GM18858 (cell line): ENCODE data around the gene ATXN2.
"Not testable (repeated sequence)": the region's sequence is repeated elsewhere in the genome, so short reads cannot be mapped to it uniquely, and the experiment has no call there.

ENCODE experiments used
- ATAC-seq: cut with Tn5 transposase; IDR thresholded peaks from one replicate; pipeline ENCODE4 v1.9.1; 2021; ENCODE audit not compliant: unreplicated experiment

The ATXN2 gene

DNA sequence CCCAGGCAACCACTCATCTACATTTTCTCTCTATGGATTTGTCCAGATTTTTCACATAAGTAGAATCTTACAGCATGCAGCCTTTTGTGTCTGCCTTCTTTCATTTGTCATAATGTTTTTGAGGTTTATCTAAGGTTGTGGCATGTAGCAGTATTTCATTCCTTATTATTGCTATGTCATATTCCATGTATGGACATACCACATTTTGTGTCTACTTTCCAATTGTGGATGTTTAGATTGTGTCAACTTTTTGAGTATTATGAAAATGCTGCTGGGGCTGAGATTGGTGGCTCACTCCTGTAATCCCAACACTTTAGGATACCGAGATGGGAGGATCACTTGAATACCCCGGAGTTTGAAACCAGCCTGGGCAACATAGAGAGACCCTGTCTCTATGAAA, 3.2 kb upstream of the ATXN2 start:
- no peak for ATAC-seq

DNA sequence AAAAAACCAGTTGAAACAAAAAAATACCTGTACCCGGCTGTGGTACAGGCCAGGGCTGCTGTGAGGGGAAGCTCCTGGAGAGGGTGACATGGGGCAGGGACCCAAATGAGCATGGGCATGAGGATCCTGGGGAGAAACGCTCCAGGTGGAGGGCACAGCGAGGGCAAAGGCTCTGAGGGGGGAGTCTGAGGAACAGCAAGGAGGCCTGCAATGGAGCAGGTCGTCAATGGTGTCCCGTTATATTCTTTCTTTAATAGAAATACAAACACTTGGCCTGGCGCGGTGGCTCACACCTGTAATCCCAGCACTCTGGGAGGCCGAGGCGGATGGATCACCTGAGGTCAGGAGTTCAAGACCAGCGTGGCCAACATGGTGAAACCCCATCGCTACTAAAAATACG, 1.9 kb upstream of the ATXN2 start:
- not testable (repeated sequence) for ATAC-seq

DNA sequence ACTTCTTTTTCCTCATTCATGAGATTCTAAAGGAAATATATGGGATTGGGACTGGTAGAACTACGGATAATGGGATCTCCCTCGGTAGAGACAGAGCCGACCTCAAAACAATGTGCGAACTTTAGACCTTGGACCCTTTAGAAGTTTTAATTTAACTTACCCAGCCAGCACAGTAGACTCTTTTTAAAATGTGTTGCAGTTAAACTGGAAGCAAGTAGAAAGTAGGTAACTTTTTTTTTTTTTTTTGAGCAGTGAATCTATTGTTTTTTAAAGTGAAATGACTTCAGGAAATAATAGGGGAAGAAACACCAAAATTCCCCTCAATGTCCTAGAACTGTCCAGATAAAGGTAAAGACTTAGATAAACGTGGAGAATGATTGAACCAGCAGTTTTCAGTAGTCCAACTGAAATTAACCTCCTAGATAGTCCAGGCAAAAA, 1.1 kb upstream of the ATXN2 start:
- no peak for ATAC-seq

DNA sequence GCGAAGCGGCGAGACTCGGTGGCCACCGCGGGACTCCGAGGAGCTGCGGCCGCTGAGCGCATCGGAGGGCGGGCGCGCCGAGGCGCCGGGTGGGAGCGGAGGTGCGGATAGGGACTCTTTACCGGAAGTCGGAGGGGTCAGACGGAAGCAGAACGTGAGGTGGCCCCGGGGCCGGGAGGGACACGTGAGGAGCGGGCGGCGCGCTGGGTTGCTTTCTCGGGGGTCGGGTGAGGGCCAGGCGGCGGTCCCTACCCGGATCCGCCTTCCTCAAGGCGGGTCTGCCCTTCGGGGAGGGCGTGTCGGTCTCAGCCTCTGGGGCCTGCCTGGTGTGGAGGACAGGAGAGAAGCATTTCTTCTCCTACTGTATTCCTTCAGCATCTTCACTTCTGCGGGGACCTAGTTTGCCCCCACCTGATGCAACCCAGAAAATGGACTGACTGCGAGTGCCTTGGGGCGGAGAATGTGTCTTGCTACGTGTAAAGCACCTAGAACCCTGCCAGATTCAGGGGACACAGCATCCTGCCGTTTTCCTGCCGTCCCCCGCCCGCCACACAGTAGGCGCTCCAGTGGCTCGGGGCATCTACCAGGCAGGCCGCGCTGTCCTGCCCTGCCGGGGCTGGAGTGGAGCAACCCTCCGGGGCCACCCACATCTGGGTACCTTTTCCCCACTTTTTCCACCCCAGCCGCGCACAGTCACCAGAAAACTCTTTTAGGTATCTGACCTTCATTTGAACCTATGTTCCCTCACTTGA, 514 bp upstream of the ATXN2 start:
- ATAC-seq, result peak; percentile 48

DNA sequence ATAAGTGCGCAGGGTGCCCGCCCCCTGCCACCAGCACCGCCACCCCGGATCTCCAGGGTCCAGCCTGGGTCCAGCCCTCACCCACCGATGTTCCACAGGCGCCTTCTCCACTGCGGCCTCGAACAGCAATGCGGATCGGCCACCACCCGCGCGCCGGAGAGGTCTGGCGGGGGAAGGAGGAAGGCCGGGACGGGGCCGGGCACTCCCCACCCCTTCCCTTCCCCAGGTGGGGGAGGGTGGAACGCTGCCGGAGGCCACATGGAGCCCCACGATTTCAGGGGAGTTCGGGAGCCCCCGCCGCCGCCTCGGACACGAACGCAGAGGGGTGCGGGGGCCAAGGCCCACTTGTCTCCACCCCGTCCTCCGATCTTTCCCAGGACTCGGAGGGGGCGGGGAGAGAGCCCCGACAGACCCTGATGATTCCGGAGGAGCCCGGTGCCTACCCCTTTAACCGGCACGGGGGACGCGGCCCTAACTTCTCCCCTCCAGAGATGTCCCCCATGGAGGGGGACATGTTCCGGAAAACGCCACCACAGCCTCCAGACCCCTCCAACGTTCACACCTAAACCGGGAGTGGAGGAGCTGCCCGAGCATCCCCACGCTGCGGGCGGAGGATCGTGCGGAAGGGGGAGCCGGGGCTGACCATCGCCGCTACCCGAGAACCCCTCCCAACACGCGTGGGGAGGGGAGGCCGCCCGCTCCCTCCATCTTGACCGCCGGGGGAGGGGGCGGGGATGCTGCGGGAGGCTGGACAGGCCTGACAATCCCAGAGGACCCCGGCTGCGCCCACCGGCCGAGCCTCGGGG, 1.1 kb downstream of the ATXN2 start:
- ATAC-seq, result no peak

DNA sequence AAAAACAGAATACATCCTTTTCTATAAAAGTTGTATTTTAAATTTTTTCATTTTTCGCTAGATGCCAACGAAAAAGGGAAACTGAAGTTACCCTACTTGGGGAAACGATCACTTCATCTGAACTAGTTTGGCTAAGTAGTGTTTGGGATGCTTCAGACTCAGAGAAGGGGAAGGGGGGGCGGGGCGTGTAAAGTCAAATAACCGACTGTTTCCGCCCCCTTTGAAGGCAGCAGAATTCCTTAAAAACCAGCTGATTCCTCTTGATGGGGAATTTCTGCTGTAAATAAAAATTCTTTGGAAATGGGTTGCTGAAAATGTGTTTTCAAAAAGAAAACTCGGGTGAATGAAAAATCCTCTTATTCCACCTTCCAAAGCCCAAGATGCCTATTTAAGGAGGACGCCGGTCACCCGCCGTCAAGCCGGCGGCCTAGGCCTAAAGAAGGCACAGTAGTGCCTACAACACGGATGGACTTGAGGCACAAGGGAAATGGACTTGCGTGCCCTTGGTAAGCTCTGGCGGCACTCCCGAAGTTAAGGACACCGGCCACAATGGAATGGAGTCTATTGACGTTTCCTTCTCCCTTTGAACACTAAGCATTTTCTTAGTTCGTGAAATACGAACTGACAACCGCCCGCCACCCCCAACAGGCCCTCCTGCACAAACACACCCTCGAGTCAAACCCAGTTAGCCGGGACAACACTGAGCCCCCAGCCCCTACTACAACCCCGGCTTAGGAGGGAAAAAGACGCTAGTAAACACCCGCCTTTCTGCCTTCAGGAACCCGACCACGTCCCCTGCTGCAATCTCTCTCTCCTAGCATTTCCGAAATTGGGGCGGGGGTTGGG, 1.9 kb downstream of the ATXN2 start:
- no peak for ATAC-seq

DNA sequence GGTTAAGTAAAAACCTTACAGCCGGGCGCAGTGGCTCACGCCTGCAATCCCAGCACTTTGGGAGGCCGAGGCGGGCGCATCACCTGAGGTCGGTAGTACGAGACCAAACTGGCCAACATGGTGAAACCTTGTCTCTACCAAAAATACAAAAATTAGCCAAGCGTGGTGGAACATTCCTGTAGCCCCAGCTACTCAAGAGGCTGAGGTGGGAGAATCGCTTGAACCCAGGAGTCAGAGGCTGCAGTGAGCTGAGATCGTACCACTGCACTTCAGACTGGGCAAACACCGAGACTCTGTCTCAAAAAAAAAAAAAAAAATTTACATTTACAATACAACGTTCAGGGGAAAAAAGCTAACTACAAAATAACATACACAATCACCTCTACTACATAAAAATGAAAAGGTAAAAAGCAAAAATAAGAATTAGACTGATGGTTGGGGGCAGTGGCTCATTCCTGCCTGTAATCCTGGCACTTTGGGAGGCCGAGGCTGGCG, 3.7 kb downstream of the ATXN2 start:
- not testable (repeated sequence) for ATAC-seq

DNA sequence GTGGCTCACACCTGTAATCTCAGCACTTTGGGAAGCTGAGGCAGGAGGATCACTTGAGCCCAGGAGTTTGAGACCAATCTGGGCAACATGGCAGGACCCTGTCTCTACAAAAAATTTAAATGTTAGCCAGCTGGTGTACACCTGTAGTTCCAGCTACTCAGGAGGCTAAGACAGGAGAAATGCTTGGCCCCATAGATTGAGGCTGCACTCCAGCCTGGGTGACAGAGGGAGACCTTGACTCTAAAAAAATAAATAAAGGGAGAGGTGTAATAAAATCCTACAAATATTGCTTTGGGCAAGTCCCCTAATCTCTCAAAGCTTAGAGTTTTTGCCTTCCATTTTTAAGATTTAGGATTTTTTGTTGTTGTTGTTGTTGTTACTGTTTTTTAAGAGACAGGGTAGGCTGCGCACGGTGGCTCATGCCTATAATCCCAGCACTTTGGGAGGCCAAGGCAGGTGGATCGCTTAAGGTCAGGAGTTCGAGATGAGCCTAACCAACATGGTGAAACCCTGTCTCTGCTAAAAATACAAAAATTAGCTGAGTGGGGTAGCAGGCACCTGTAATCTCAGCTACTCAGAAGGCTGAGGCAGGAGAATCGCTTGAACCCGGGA, 7.6 kb downstream of the ATXN2 start:
- not testable (repeated sequence) for ATAC-seq

DNA sequence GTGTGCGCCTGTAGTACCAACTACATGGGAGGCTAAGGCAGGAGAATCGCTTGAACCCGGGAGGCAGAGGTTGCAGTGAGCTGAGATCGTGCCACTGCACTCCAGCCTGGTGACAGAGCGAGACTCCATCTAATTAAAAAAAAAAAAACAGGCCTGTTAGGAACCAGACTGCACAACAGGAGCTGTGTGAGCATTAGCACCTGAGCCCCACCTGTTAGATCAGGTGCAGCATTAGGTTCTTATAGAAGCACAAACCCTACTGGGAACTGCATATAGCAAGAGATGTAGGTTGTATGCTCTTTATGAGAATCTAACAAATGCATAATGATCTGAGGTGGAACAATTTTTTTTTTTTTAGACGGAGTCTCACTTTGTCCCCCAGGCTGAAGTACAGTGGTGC, 8.6 kb downstream of the ATXN2 start:
- no peak for ATAC-seq

DNA sequence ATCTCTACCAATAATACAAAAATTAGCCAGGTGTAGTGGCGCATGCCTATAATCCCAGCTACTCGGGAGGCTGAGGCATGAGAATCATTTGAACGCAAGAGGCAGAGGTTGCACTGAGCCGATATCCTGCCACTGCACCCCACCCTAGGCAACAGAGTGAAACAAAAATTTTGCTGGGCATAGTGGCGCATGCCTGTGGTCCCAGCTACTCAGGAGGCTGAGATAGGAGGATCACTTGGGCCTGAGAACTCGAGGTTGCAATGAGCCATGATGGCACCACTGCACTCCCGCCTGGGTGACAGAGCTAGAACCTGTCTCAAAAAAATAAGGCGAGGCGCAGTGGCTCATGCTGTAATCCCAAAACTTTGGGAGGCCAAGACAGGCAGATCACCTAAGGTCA, 9.5 kb downstream of the ATXN2 start:
- no peak for ATAC-seq

DNA sequence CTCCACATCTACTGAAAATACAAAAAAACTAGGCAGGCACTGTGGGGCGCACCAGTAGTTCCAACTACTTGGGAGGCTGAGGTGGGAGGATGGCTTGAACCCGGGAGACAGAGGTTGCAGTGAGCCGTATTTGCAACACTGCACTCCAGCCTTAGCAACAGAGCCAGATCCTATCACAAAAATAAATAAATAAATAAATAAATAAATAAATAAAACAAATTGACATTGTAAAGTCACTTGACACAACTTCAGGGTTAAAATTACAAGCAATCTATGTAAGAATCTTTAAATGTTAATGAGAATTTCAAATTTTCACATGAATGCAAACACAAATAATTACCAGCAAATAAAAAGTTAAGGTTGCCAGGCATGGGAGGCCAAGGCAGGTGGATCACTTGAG, 11.1 kb downstream of the ATXN2 start:
- no peak for ATAC-seq

DNA sequence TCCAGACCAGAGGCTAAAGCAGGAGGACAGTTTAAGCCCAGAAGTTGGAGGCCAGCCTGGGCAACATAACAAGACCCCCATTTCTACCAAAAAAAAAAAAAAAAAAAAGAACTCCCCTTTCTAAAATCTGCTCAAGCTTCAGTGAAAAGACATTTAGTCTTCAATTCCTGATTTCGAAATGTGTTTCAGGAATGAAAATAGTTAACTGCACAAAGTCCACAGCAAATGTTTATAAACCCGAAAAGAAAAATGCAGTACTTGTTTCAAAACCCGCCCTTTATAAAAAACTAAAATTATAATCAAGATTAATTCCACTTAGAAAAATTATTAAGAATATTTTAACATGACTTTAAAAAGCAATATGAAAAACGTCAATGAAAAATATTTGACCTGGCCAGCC, 12.1 kb downstream of the ATXN2 start:
- no peak for ATAC-seq

DNA sequence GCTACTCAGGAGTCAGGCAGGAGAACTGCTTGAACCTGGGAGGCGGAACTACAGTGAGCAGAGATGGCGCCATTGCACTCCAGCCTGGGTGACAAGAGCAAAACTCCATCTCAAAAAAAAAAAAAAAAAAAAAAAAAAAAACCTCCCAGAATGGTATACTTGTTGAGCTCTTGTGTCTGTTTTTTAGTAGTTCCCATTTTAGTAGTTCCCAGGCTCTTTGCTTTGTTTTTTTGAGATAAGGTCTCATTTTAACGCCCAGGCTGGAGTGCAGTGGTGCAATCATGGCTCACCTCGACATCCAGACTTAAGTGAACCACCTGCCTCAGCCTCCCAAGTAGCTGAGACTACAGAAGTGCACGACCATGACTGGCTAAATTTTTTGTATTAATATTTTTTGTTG, 13.4 kb downstream of the ATXN2 start:
- ATAC-seq, result no peak

DNA sequence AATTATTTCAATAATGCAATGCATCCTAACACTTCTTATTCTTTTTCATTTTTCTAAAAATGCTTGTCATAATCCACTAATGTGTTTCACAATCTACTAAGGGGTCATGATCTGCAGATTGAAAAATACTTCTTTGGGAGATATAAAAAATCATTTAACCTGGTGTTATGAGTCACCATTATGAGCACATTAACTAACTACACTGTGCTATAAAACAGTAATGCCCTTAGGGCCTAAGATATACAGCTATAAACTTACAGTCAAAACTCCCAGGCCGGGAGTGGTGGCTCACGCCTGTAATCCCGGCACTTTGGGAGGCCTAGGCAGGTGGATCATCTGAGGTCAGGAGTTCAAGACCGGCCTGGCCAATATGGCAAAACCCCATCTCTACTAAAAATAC, 14.2 kb downstream of the ATXN2 start:
- ATAC-seq, result no peak

DNA sequence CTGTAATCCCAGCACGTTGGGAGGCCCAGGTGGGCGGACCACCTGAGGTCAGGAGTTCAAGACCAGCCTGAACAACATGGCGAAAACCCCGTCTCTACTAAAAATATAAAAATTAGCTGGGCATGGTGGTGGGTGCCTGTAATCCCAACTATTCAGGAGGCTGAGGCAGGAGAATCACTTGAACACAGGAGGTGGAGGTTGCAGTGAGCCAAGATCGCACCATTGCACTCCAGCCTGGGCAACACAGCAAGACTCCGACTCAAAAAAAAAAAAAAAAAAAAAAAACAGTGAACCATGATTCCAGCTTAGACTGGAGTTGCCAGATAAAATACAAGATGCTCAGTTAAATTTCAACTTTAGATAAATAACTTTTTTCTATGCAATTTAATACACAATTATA, 15.6 kb downstream of the ATXN2 start:
- ATAC-seq, result not testable (repeated sequence)

DNA sequence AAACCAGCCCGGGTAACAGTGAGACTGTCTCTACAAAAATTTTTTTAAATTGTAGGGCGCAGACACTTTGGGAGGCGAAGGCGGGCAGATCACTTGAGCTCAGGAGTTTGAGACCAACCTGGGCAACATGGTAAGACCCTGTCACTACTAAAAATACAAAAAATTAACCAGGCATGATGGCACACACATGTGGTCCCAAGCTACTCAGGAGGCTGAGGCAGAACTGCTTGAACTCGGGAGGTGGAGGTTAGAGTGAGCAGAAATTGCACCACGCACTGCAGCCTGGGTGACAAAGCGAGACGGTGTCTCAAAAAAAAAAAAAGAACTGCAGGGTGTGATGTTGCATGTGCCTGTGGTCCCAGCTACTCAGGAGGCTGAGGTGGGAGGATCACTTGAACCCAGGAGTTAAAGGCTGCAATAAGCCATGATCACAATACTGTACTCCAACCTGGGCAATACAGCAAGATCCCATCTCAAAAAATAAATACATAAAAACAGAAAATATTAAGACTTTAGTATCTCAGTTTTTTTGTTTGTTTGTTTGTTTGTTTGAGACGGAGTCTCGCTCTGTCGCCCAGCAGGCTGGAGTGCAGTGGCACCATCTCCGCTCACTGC, 16.9 kb downstream of the ATXN2 start:
- ATAC-seq, result no peak

DNA sequence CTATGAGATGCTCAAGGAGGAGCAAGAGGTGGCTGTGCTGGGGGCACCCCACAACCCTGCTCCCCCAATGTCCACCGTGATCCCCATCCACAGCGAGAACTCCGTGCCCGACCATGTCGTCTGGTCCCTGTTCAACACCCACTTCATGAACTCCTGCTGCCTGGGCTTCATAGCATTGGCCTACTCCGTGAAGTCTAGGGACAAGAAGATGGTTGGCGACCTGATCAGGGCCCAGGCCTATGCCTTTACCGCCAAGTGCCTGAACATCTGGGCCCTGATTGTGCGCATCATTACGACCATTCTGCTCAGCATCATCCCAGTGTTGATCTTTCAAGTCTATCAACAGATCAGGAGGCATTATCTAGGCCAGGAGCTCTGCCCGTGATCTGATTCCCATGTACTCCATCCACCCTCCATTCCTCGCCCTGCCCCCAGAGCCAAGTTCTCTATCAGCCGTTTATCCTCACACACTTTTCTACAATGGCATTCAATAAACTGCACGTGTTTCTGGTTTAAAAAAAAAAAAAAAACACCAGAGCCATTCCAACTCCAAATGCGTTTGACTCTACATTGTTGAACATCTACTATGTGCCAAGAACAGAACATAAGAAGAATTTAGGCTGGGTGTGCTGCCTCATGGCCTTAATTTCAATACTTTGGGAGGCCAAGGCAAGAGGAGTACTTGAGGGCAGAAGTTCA, 17.5 kb downstream of the ATXN2 start:
- no peak for ATAC-seq

DNA sequence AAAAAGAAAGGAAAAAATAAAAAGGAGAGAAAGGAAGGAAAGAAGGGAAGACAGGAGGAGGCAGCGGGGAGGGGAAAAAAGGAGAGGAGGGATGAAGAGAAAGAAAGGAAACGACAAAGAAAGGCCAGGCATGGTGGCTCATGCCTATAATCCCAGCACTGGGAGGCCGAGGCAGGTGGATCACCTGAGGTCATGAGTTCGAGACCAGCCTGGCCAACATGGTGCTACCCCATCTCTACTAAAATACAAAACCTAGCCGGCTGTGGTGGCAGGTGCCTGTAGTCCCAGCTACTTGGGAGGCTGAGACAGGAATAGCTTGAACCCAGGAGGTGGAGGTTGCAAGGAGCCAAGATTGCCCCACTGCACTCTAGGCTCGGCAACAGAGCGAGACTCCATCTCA, 18.4 kb downstream of the ATXN2 start:
- ATAC-seq, result no peak

DNA sequence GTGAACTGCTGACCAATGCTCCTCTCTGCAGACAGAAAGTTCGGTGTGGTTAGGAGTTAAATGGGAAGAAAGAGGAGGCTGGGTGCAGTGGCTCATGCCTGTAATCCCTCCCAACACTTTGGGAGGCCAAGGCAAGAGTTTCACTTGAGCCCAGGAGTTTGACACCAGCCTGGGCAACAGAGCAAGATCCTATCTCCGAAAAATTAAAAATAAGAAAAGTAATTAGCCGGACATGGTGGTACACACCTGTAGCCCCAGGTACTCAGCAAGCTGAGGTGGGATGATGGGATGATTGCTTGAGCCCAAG, 19.0 kb downstream of the ATXN2 start:
- no peak for ATAC-seq

DNA sequence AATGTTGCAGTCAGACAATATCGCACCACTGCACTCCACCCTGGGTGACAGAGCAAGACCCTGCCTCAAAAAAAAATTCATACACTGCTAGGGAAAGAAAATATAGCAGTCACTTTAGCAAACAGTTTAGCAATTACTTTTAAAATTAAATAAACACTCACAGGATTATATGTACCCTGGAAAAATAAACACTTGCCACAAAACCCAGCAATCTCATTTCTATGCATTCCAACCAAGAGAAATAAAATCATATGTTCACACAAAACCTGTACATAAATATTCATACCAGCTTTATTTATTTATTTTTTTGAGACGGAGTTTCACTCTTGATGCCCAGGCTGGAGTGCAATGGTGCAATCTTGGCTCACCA, 20.2 kb downstream of the ATXN2 start:
- ATAC-seq, result no peak
